ENCODE data around the gene NXT1.

GRCh38 chr20:23318347-23318746 lies 32.2 kb upstream of the NXT1 start:
- TF ChIP-seq CTCF (IDR thresholded peaks at IDR 0.05; ENCODE audit: borderline replicate concordance, extremely low read depth, low read length, poor library complexity, severe bottlenecking) (no peak), EZH2 (IDR thresholded peaks at IDR 0.05; ENCODE audit: borderline replicate concordance, low read depth, low read length, severe bottlenecking) (no peak)

Measured in DND-41 (cell line).